Stimulated activated CD8-positive, alpha-beta memory T cell treated with anti-CD3 and anti-CD28 coated beads, Interleukin-15, amount 100 ng/mL, for 4 hours (primary cell): ENCODE data around the gene ZIC4.

Source experiments
- DNase-seq, 2 donors: peaks; one replicate each; pipeline ENCODE4 v3.0.0-alpha.2; 2020; ENCODE audit warnings: low read depth in 2 of 2

The ZIC4 gene

GRCh38 chr3:147390589-147391569 lies 15.5 kb downstream of the ZIC4 start:
- no peak for DNase-seq

- no peak for DNase-seq
Measured at GRCh38 chr3:147389717-147390116, 16.6 kb downstream of the ZIC4 start.

- no peak for DNase-seq
Measured at GRCh38 chr3:147388700-147389580, 17.4 kb downstream of the ZIC4 start.

GRCh38 chr3:147387885-147388699 lies 18.3 kb downstream of the ZIC4 start:
- no peak for DNase-seq

GRCh38 chr3:147387291-147387884 lies 19.0 kb downstream of the ZIC4 start:
- DNase-seq = no peak

- no peak for DNase-seq
Measured at GRCh38 chr3:147385059-147386012, 21.0 kb downstream of the ZIC4 start.

- no peak for DNase-seq
Measured at GRCh38 chr3:147384210-147385058, 21.9 kb downstream of the ZIC4 start.

GRCh38 chr3:147383617-147384016 lies 22.7 kb downstream of the ZIC4 start:
- DNase-seq = no peak

- no peak for DNase-seq
Measured at GRCh38 chr3:147381596-147381995, 24.7 kb downstream of the ZIC4 start.

- DNase-seq = no peak
Measured at GRCh38 chr3:147380977-147381376, 25.4 kb downstream of the ZIC4 start.

GRCh38 chr3:147380387-147380951 lies 25.9 kb downstream of the ZIC4 start:
- no peak for DNase-seq

GRCh38 chr3:147379651-147380050 lies 26.7 kb downstream of the ZIC4 start:
- no peak for DNase-seq

GRCh38 chr3:147377412-147378367 lies 28.7 kb downstream of the ZIC4 start:
- DNase-seq = no peak

- no peak for DNase-seq
Measured at GRCh38 chr3:147373301-147373700, 33.0 kb downstream of the ZIC4 start.

GRCh38 chr3:147372525-147373027 lies 33.8 kb downstream of the ZIC4 start:
- DNase-seq = no peak

- no peak for DNase-seq
Measured at GRCh38 chr3:147371771-147372340, 34.5 kb downstream of the ZIC4 start.

- no peak for DNase-seq
Measured at GRCh38 chr3:147371140-147371539, 35.2 kb downstream of the ZIC4 start.
